Placental pericyte (primary cell): ENCODE data around the gene FBXO24. TPM values are rescaled to one million over a fixed set of nuclear protein-coding genes. Genes with fewer than 3 reads are reported as not detected.

Experiments used
- small RNA-seq: library from RNA; depleted of rRNA; stranded (forward); fragments of <200 nt; gene quantifications from one replicate; pipeline ENCODE3, GENCODE V24; 2012; ENCODE audit warnings: low replicate concordance
- total RNA-seq: library from RNA; depleted of rRNA; stranded (reverse); fragments of >200 nt; gene quantifications from 2 replicates; pipeline ENCODE4 v1.2.3, GENCODE V29; 2012

FBXO24 gene, protein sequence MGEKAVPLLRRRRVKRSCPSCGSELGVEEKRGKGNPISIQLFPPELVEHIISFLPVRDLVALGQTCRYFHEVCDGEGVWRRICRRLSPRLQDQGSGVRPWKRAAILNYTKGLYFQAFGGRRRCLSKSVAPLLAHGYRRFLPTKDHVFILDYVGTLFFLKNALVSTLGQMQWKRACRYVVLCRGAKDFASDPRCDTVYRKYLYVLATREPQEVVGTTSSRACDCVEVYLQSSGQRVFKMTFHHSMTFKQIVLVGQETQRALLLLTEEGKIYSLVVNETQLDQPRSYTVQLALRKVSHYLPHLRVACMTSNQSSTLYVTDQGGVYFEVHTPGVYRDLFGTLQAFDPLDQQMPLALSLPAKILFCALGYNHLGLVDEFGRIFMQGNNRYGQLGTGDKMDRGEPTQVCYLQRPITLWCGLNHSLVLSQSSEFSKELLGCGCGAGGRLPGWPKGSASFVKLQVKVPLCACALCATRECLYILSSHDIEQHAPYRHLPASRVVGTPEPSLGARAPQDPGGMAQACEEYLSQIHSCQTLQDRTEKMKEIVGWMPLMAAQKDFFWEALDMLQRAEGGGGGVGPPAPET
- 0.66 and 0.86 TPM in 2 replicates for total RNA-seq

DNA sequence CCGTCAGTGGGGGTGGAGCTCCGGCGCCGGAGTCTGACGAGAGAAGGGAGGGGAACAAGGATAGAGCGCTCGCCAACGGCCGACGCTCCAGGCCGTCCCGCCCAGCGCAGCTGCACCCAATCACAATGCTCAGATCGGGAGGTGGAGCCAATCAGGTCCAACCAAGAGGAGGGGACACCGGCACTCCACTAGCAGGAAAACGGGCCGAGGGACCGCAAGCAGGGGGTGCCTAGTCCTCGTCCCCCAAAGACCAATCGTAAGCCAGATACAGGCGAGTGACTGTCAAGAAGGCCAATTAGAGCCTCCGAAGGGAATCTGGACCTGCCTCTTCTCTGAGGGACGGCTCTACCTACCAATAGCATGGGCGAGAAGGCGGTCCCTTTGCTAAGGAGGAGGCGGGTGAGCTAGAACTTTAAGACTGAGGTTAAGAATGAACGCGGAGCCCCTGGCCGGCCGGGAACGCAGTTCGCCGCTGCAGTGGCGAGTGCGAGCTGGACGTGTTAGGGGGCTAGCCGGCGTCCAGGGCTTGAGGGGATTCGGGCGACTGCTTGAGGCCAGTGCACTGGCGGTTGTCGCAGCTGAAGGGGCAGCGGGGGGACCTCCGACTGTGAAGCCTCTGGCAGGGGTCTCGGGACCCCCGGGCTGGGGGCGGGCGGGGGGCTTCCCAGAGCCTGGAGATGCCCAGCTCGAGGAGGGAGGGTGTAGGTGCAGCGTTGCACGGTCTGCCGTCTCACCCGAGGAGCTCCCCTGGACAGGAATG is at the start of gene FBXO24:
FBXO24 (plus strand) TSS at position 63 of the 760 bp plus-strand sequence; CDS start at position 361, 298 bp downstream.

DNA sequence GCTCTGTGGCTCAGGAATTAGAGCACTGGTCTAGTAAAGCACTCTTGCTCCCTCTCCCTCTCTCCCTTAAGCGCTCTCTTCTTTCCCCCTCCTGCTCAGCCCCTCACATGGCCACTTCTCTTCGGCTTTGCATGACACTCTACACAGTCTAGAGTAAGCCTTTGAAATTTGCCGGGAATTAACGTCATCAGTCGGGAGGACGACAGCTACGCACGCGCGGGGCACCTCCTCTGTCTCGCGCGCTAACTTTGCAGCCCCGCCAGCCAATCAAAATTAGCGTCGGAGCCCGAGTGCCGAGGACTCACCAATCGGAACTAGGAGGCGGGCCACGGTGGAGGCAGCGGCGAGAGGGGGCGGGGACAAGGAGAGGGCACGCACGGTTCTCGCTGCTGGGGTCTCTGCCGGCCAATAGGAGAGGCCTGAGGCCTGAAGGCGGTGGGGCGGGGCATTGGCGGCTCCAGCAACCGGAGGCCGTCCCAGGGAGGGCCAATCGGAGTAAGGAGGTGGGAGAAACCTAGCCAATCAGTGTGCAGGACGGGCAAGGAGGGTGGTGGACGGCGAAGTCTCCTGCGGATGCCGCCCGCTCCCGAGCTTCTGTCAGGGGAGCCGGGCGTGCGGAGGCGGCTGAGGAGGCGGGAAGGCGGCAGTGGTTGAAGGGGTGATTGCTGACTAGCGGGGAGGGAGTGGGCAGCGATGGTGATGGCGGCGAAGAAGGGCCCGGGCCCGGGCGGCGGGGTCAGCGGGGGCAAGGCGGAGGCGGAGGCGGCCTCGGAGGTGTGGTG is 47.3 kb upstream of the FBXO24 start, which contains the start of gene AGFG2:
AGFG2 (plus strand) TSS at position 550 of the 782 bp plus-strand sequence; CDS start at position 694, 144 bp downstream.

DNA sequence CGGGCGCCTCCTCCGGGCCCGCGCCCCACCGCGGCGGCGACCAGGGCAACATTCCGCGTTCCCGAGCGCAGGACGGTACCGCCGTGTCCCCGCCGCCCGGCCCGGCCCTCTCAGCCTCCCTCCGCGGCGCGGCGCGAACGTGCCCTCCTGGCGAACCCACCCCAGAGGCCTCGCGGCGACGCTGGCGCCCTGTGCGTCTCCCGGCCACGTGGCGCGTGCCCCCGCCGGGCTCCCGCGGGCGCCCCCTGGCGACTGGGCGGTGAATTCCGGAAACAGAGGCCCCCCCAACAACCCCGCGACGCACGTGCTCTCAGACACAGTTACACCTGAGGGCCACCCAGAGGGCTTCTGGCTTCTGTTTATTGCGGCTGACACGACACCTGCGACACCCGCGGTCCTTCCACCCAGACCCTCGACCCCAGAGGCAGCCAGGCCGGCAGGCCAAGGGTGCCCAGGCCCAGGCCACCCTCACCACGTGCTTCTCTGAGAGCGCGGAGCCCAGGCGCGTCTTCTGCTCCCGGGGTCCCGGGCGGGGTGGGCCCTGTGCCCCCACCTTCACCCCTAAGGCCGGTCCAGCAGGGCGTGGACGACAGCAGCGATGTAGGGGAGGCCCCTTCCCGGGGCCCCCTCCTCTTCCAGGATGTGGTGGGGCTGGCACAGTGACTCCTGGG is 12.3 kb upstream of the FBXO24 start, which contains the start of gene SAP25:
SAP25 (minus strand) TSS at position 210 of the 671 bp plus-strand sequence; CDS start at position 52, 158 bp downstream.

DNA sequence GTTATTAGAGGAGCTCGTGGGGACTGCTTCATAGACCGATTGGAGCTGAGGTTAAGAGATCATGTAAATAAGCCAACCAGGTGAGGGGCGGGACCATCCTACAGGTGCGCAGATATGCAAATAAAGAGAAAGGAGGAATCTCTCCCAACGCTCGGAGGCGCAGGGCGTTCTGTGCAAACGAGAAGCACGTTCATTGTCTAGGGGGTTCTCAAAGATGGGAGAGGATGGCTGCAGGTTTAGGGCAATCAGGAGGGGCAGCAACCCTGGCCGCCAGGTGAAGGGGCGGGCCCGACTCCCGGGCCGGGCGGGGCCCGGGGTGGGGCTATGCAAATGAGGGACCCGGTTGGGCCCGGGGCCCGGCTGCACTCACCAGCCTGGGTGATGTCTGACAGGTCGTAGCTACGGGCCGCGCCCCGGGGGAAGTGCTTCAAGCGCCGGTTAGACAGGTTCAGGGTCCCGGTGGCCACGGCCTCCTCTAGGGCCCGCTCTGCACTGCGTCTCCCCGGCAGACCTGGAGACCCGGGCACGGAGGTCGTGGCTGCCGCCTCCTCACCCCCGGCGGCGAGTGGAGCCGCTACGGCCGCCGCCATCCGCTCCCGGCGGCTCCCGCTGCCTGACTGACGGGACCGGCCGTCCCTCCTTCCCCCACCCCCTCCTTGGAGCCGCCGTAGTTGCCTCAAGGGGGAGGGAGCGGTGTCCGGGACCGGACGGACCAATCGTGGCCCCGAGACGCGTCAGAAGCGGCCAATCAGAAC is 440 bp upstream of the FBXO24 start, which contains the start of gene LRCH4:
LRCH4 (minus strand) TSS at position 619 of the 755 bp plus-strand sequence; CDS start at position 590, 29 bp downstream.

DNA sequence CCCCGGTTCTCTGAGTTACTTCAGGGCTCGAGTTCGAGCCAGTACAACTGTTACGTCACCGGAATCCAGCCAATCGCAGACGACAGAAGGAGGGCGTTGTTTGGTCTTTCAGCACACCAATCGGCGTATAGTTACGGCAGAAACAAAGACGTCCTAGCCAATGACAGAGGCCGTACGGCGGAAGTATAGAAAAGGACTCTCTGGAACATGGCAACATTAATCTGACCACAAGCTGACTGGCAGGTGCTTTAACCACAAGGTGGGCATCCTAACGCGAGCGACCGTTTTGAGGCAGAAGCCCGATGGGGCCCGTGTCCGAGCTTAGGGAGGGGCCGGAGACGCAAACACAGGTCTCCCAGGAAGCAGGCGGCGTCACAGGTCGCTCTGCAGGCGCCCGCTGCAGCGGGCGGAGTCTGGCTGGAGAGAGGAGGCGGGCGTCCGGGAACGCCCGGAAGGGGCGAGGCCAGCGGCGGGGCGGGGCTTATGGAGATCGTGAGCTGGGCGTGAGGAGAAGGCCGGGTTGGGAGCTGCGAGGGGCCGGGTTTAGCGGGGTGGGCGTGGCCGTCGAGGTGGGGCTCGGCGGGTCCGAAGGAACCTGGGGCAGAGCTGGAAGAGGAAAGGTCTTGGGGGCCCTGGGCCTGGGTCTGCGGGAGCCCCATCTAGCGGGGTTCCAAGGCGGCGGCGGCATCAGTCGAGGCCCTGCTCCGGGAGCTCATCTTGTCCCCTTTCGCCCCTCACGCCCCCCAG is 26.0 kb downstream of the FBXO24 start, which contains the start of gene MOSPD3:
MOSPD3 (plus strand) TSS at position 558 of the 747 bp plus-strand sequence. CDS start 252 bp downstream, outside the sequence.

DNA sequence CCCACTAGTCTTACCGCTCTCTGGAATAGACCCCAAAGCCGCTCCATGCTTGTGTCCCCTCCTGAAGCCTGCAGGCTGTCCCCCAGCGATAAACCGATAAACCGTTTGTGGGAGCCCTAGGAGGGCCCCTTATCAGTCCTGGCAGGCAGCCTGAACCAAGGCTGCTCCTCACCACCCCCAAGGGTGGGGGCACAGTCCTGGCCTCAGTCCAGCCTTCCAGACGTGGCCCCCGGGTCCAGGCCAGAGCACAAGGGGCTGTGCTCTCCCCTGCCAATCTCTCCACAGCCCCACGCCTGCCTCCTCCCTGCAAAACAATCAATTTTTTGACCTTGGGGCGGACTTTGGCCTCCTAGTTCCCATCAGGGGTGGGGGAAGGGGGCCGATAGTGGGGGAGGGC is 55.3 kb downstream of the FBXO24 start, which contains the start of gene TFR2:
TFR2 (minus strand) TSS at position 90 of the 397 bp plus-strand sequence; CDS start at position 47, 43 bp downstream.

Small RNAs within 50 kb of the gene (small RNA-seq; reads per million reads assigned to genes)
- not detected for gene SAP25

Other genes with a start within 250 kb of the FBXO24 start
- 7.0 and 19.8 TPM in 2 replicates for gene PILRB, start 228.2 kb upstream of the FBXO24 start, total RNA-seq
- gene PILRA, start 212.8 kb upstream of the FBXO24 start, total RNA-seq, result not detected in 2 replicates
- 0.43 and 0.88 TPM in 2 replicates for gene ZCWPW1, start 157.6 kb upstream of the FBXO24 start, total RNA-seq
- 26.9 and 43.7 TPM in 2 replicates for gene MEPCE, start 156.5 kb upstream of the FBXO24 start, total RNA-seq
- 15.3 and 27.5 TPM in 2 replicates for gene PPP1R35, start 149.8 kb upstream of the FBXO24 start, total RNA-seq
- 0.72 and 0.88 TPM in 2 replicates for gene SPACDR, start 122.1 kb upstream of the FBXO24 start, total RNA-seq
- gene TSC22D4, start 107.1 kb upstream of the FBXO24 start, total RNA-seq, result 35.5 and 37.9 TPM in 2 replicates
- 0.72 and 1.8 TPM in 2 replicates for gene NYAP1, start 102.4 kb upstream of the FBXO24 start, total RNA-seq
- gene AGFG2, start 47.1 kb upstream of the FBXO24 start, total RNA-seq, result 7.0 and 13.9 TPM in 2 replicates
- 0.72 TPM in 1 of 2 replicates, not detected in the other for gene SAP25, start 12.4 kb upstream of the FBXO24 start, total RNA-seq
- gene LRCH4, start 199 bp upstream of the FBXO24 start, total RNA-seq, result 32.8 and 52.5 TPM in 2 replicates
- 109 and 167 TPM in 2 replicates for gene PCOLCE, start 16.0 kb downstream of the FBXO24 start, total RNA-seq
- gene MOSPD3, start 26.2 kb downstream of the FBXO24 start, total RNA-seq, result 7.0 and 9.0 TPM in 2 replicates
- gene TFR2, start 55.2 kb downstream of the FBXO24 start, total RNA-seq, result 0.44 TPM in 1 of 2 replicates, not detected in the other
- gene ACTL6B, start 70.1 kb downstream of the FBXO24 start, total RNA-seq, result not detected in 2 replicates
- 152 and 165 TPM in 2 replicates for gene GNB2, start 87.4 kb downstream of the FBXO24 start, total RNA-seq
- 16.6 and 20.6 TPM in 2 replicates for gene GIGYF1, start 107.9 kb downstream of the FBXO24 start, total RNA-seq
- 19.5 and 57.0 TPM in 2 replicates for gene POP7, start 119.8 kb downstream of the FBXO24 start, total RNA-seq
- not detected in 2 replicates for gene EPO, start 134.1 kb downstream of the FBXO24 start, total RNA-seq
- gene ZAN, start 147.3 kb downstream of the FBXO24 start, total RNA-seq, result not detected in 2 replicates
- gene EPHB4, start 241.2 kb downstream of the FBXO24 start, total RNA-seq, result 58.1 and 61.5 TPM in 2 replicates